K562 (cell line): ENCODE results near the gene ZNF146. TPM values are rescaled to one million over a fixed set of nuclear protein-coding genes. Genes with fewer than 3 reads are reported as not detected.
A peak's percentile ranks its signal among the peaks of the same experiment; 100 is the strongest.

Experiments
- ATF7 ChIP-seq: fragments of 450-650 bp; IDR thresholded peaks from 2 replicates; pipeline ENCODE4 v1.7.1; 2014; ENCODE audit warnings: mild to moderate bottlenecking, moderate library complexity
- CEBPB ChIP-seq: fragments of 450-650 bp; IDR thresholded peaks from 2 replicates; pipeline ENCODE4 v1.6.1; 2016; ENCODE audit warnings: missing genetic modification characterization, missing compliant biosample characterization
- CHAMP1 ChIP-seq: fragments of 450-650 bp; IDR thresholded peaks from 2 replicates; pipeline ENCODE4 v1.6.1; 2016; ENCODE audit warnings: mild to moderate bottlenecking
- CREB1 ChIP-seq, 2 experiments: sonication (generic) in 1 of 2; formaldehyde crosslinking in 1 of 2; IDR thresholded peaks; 2 replicates each; pipeline versions ENCODE4 v1.6.1 to v1.8.0; 2012 to 2022; ENCODE audit warnings: inconsistent platforms in 1 of 2, mild to moderate bottlenecking in 1 of 2, missing genetic modification reagents in 1 of 2, moderate library complexity in 1 of 2
- DDX20 ChIP-seq: fragments of 450-650 bp; IDR thresholded peaks from 2 replicates; pipeline ENCODE4 v1.6.1; 2016; ENCODE audit warnings: missing genetic modification characterization, low read depth, mild to moderate bottlenecking, missing compliant biosample characterization, moderate library complexity
- DPF2 ChIP-seq: fragments of 450-650 bp; IDR thresholded peaks from 2 replicates; pipeline ENCODE4 v1.6.1; 2016
- EP300 ChIP-seq: IDR thresholded peaks from 2 replicates; pipeline ENCODE4 v1.6.1; 2012; ENCODE audit warnings: low read length, improper control_type of control experiment
- ETV1 ChIP-seq: fragments of 450-650 bp; conservative IDR thresholded peaks from 2 replicates; pipeline ENCODE4 v1.6.1; 2016; ENCODE audit warnings: missing genetic modification characterization, control low read depth, low read depth, missing compliant biosample characterization
- MAFF ChIP-seq: IDR thresholded peaks from 2 replicates; pipeline ENCODE4 v1.6.1; 2012; ENCODE audit warnings: low read length, improper control_type of control experiment
- NCOA2 ChIP-seq, 2 experiments: fragments of 450-650 bp; IDR thresholded peaks; 2 replicates each; pipeline ENCODE4 v1.6.1; 2018; ENCODE audit warnings: mild to moderate bottlenecking in 2 of 2, moderate library complexity in 1 of 2; ENCODE audit not compliant: partially characterized antibody in 2 of 2
- POU5F1 ChIP-seq: fragments of 150-350 bp; IDR thresholded peaks from 2 replicates; pipeline ENCODE4 v1.6.1; 2014; ENCODE audit warnings: borderline replicate concordance, low read length, low read depth, mild to moderate bottlenecking; ENCODE audit not compliant: partially characterized antibody
- RCOR1 ChIP-seq, 2 experiments: IDR thresholded peaks; 2 replicates each; pipeline ENCODE4 v1.6.1; 2012; ENCODE audit warnings: low read depth in 2 of 2, low read length in 2 of 2, borderline replicate concordance in 1 of 2, improper control_type of control experiment in 1 of 2
- SETDB1 ChIP-seq: IDR thresholded peaks from one replicate; pipeline ENCODE4 v1.6.1; 2012; ENCODE audit warnings: low read length, control low read depth, inconsistent platforms
- SFPQ ChIP-seq: fragments of 200-400 bp; formaldehyde crosslinking; IDR thresholded peaks from 2 replicates; pipeline ENCODE4 v1.6.1; 2017; ENCODE audit warnings: mild to moderate bottlenecking, low read depth, low read length, moderate library complexity
- ZBTB11 ChIP-seq, 3 experiments: fragments of 200-800 bp in 1 of 3; fragments of 250-450 bp in 1 of 3; fragments of 450-650 bp in 1 of 3; sonication (Bioruptor Pico) in 1 of 3; sonication (Bioruptor generic) in 1 of 3; formaldehyde crosslinking in 1 of 3; IDR thresholded peaks; 2 replicates each; pipeline versions ENCODE4 v1.6.1 to v1.8.0; 2016 to 2022; ENCODE audit warnings: mild to moderate bottlenecking in 2 of 3, missing genetic modification characterization in 2 of 3, missing compliant biosample characterization in 1 of 3, moderate library complexity in 1 of 3
- ZNF398 ChIP-seq: fragments of 250-450 bp; sonication (Bioruptor Pico); IDR thresholded peaks from 2 replicates; pipeline ENCODE4 v1.8.0; 2021; ENCODE audit warnings: moderate library complexity, mild to moderate bottlenecking, inconsistent platforms
- polyA plus RNA-seq, 8 experiments: library from polyadenylated mRNA; depleted of rRNA in 4 of 8; stranded (reverse) in 5 of 8; unstranded in 3 of 8; fragments of >200 nt; fragmentation: Nextera tagmentation in 2 of 8; fragmentation: Illumina TruSeq in 1 of 8; extraction: Ambion mirVana in 2 of 8; extraction: Trizol in 1 of 8; gene quantifications; 2 replicates each; pipeline versions ENCODE4 v1.2.1 to v1.2.3, GENCODE V29; 2011 to 2014; ENCODE audit warnings: inconsistent platforms in 1 of 8, missing spikeins in 1 of 8
- total RNA-seq, 7 experiments: library from RNA; depleted of rRNA in 6 of 7; stranded (reverse); fragments of >200 nt in 6 of 7; fragmentation: Illumina TruSeq in 2 of 7; extraction: Trizol in 2 of 7; gene quantifications; 2 replicates each; pipeline versions ENCODE4 v1.2.1 to v1.2.3, GENCODE V29; 2011 to 2021; ENCODE audit warnings: low replicate concordance in 1 of 7

ZNF146 gene
- total and polyA plus RNA-seq, 9 of the 15 experiments (the other 6 are each of a cell fraction or from before 2014, with no cell fraction given): 36.2 to 195 (median 116) TPM

GRCh38 chr19:36214386-36215275 is at the start of gene ZNF146, which contains the start of gene ZNF565 (continued):
- TF ChIP-seq CHAMP1 (no peak), ZNF398 (CRISPR knock-in tag) (no peak), MAFF (no peak), SETDB1 (no peak), ATF7 (peak; percentile 94), NCOA2 (IDR thresholded peaks at IDR 0.05; ENCODE audit: partially characterized antibody in 2 of 2) (no peak), POU5F1 (no peak), RCOR1 (IDR thresholded peaks at IDR 0.05; ENCODE audit: borderline replicate concordance in 1 of 2, low read depth in 2 of 2, low read length in 2 of 2) (no peak; a peak in 1 of 4 replicates), CEBPB (tag) (no peak), SFPQ (no peak), ZBTB11 (CRISPR knock-in tag; IDR thresholded peaks at IDR 0.05) (peak in 1 of 3 experiments; percentile 59; a peak in 1 of 6 replicates), EP300 (no peak; the same call in 1 of the 2 replicates), CREB1 (IDR thresholded peaks at IDR 0.05) (peak; percentile 94), CREB1 (CRISPR knock-in tag; IDR thresholded peaks at IDR 0.05) (peak; percentile 93), DPF2 (0 out of 2 replicates have a peak, but pooled peaks have one; percentile 30), DDX20 (tag) (no peak), ETV1 (tag) (no peak)
